Right cardiac atrium (tissue), 5 donors: ENCODE data around the gene CTXN1. TPM values are rescaled to one million over a fixed set of nuclear protein-coding genes. Genes with fewer than 3 reads are reported as not detected.
"Not testable (repeated sequence)": the region's sequence is repeated elsewhere in the genome, so short reads cannot be mapped to it uniquely, and the experiment has no call there.

ENCODE experiments used
- ATAC-seq, 2 donors: fragments of 200-7000 bp; cut with Tn5 transposase; one replicate each; pipeline versions ENCODE4 v1.8.0 to v1.9.1; 2020; ENCODE audit warnings: moderate library complexity in 2 of 2, mild to moderate bottlenecking in 1 of 2
- DNase-seq, 3 donors: peaks; one replicate each; pipeline ENCODE4 v3.0.0-alpha.2; 2020
- H3K27ac ChIP-seq: one replicate; pipeline ENCODE4 v1.5.1; 2013; ENCODE audit warnings: mild to moderate bottlenecking, low read length, control low read depth, moderate library complexity
- H3K27me3 ChIP-seq: one replicate; pipeline ENCODE4 v1.6.1; 2013; ENCODE audit not compliant: control insufficient read depth, insufficient read depth
- H3K4me1 ChIP-seq: one replicate; pipeline ENCODE4 v1.6.1; 2013; ENCODE audit warnings: low read length; ENCODE audit not compliant: control insufficient read depth, insufficient read depth
- H3K4me3 ChIP-seq: one replicate; pipeline ENCODE4 v1.5.1; 2013; ENCODE audit warnings: low read length, control low read depth
- H3K9me3 ChIP-seq: one replicate; pipeline ENCODE4 v1.6.1; 2013; ENCODE audit warnings: low read length; ENCODE audit not compliant: control insufficient read depth
- WGBS: extraction: QIAGEN DNeasy Blood & Tissue Kit; methylation state at CpG from one replicate; pipeline ENCODE4 v1.1.7; 2013; 5-methylcytosine and 5-hydroxymethylcytosine counted together
- intact Hi-C, 4 donors: fragments of 100-400 bp; cut with DNase I; formaldehyde crosslinking; loops; one replicate each; pipeline versions ENCODE4 v1.11.0 to v1.14.0; 2022 to 2023
- polyA plus RNA-seq: library from polyadenylated mRNA; stranded (reverse); fragments of 200-250 nt; gene quantifications from one replicate; pipeline ENCODE4 v1.2.3, GENCODE V29; 2013
- total RNA-seq, 4 donors: library from RNA; stranded (reverse); fragmentation: NEBNext Ultra II Directional; extraction: Animal tissue kit (Norgen Biotek cat#: 25700); gene quantifications; one replicate each; pipeline ENCODE4 v1.2.1, GENCODE V29; 2021
- donor health status: healthy with polysubstance abuse.
- donor health status: DM: no; HTN: yes; CAD: no.
- donor health status: DM: no; HTN: no; CAD: no.
- donor health status: DM: no; HTN: yes; CAD: no; lungs with severe emphysema.
- donor health status: DM: yes; HTN: yes; CAD: no.

CTXN1 gene
- total and polyA plus RNA-seq, 5 donors: 0.16 to 0.34 (median 0.24) TPM; not detected in 2

DNA sequence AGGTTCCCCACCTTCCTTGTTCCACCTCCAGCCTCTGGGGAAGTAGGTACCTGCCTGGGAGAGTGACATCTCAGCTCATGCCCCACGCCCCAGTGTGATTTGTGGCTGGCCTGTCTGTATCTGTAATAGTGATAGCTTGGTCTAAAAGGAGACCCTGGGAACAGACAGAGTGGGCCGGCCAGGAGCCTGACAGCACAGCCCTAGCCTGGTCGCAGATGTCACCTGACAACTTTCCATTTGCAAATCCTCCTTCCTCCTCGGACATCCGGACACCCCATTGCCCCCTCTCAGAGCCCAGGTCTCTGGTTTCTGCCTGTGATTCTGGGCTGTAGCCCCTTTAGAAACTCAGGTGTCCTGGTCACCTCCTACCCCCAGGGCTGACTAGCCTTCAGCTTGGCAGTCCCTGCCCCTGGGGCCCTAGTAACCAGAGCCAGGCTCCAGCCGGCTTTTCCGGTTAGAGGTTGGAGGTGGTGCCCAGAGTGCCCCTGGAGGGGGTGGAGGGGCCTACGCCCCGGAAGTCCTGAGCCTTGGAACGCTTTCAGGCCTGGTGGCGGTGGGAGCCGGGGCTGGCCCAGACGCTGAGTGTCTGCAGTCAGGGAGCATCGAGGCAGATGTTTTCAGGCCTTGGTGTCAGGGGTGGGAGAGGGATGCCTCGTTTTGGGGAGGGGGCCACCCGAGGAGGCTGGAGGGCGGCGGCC is 31.2 kb downstream of the CTXN1 start:
- DNase-seq (no peak), ATAC-seq (peak; percentile 32 to 41)
- intact Hi-C loops: no loop called here
- Histone ChIP-seq H3K27me3 (no peaks in the 10 kb centered on the region), H3K9me3 (no peaks in the 10 kb centered on the region), H3K4me3 (no peak overlapping the region), H3K4me1 (no peaks in the 10 kb centered on the region), H3K27ac (no peak overlapping the region)
- WGBS: 50% methylated on average over 18 of the region's 18 CpGs

DNA sequence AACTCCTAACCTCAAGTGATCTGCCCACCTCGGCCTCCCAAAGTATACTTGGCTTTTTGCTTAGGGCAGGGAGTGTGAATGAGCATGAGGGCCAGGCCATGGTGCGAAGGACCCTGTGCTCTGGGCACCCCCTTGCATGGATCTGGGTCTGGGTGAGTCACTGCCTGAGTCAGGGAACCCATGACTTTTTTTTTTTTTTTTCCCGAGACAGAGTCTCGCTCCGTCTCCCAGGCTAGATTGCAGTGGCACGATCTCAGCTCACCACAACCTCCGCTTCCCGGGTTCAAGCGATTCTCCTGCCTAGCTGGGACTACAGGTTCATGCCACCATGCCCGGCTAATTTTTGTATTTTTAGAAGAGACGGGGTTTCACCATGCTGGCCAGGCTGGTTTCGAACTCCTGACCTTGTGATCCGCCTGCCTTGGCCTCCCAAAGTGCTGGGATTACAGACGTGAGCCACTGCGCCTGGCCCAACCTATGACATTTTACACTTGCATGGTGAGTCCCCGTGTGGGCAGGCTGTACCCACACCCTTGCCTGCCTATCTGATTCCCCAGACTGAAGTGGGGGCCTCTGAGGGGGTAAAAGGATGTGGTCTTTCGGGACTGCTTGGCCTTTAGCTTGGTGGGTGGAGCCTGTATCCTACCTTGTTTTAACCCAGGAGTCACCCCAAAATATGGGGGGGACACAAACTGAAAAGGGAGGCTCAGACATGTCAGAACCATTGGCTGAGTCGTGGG is 32.4 kb downstream of the CTXN1 start:
- H3K9me3 ChIP-seq, H3K27ac ChIP-seq, H3K4me3 ChIP-seq, DNase-seq, intact Hi-C loops, H3K4me1 ChIP-seq, ATAC-seq, H3K27me3 ChIP-seq: not testable (repeated sequence)
- 78% methylated on average over 18 of the region's 18 CpGs for WGBS

DNA sequence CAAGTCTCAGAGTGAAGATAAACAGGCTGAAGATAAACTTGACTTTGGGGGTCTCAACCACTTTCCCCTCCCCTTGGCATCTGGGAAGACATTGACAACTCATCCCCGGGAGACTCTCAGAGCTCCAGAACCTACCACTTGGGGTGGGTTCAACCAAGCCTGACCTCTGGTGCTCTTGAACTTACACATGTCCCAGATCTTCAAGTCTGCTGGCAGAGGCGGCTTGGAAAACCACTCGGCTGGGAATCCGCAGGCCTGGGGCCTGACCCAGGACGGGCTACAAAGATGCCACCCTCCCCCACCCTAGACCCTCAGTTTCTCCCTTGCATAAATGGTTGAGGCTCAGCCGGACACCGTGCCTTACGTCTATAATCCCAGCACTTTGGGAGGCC is 37.1 kb downstream of the CTXN1 start:
- WGBS: 79% methylated on average over 8 of the region's 8 CpGs
- H3K4me3 ChIP-seq: peak overlapping the region; percentile 38
- H3K4me1 ChIP-seq: no peaks in the 10 kb centered on the region
- H3K27ac ChIP-seq: no peak overlapping the region
- H3K9me3 ChIP-seq: no peaks in the 10 kb centered on the region
- no peak for ATAC-seq
- intact Hi-C loops: no loop called here
- no peaks in the 10 kb centered on the region for H3K27me3 ChIP-seq
- no peak for DNase-seq

DNA sequence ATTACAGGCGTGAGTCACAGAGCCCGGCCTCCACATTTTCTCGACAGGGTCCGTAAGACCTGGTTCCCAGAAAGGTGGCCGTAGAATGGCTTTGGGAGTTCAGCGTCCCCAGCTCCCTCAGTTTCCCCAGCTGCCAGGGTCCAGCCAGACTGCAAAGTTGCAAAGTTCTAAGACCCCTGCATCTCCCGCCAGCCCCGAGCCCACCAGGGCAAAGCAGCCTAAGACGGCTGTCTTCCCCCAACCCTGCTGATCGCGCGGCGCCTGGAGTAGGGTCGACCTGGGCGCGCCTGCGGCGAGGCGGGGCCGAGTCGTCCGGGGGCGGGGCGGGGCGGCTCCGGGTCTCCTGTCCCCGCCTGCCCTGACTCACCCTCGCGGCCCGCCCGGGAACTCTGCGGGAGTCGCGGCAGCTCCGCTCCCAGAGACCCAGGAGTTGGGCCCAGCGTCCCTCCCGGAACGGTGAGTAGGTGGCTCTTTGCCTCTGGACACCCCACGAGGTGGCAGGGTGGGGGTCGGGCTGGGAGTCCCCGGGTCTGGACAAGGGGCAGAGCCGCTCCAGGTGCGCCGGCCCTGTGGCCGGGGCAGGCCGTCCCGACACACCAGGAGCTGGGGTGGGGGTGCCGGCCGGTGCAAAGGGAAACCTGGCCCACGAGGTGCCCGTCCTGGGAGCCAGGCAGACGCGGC is 37.6 kb downstream of the CTXN1 start, which contains the start of gene LRRC8E:
Gene LRRC8E (plus strand): TSS at position 366 of the 681 bp plus-strand sequence. CDS start 7,094 bp downstream, outside the sequence.
- ATAC-seq: peak; percentile 86 to 90
- Histone ChIP-seq H3K4me1 (no peaks in the 10 kb centered on the region), H3K27me3 (no peaks in the 10 kb centered on the region), H3K27ac (no peak within 1 kb of the TSS), H3K4me3 (peak within 1 kb of the TSS; percentile 38), H3K9me3 (no peaks in the 10 kb centered on the region)
- 10% methylated on average over 53 of the region's 53 CpGs for WGBS
- intact Hi-C loops: no loop called here
- peak in 2 of 3 donors; percentile 51 to 78 for DNase-seq

DNA sequence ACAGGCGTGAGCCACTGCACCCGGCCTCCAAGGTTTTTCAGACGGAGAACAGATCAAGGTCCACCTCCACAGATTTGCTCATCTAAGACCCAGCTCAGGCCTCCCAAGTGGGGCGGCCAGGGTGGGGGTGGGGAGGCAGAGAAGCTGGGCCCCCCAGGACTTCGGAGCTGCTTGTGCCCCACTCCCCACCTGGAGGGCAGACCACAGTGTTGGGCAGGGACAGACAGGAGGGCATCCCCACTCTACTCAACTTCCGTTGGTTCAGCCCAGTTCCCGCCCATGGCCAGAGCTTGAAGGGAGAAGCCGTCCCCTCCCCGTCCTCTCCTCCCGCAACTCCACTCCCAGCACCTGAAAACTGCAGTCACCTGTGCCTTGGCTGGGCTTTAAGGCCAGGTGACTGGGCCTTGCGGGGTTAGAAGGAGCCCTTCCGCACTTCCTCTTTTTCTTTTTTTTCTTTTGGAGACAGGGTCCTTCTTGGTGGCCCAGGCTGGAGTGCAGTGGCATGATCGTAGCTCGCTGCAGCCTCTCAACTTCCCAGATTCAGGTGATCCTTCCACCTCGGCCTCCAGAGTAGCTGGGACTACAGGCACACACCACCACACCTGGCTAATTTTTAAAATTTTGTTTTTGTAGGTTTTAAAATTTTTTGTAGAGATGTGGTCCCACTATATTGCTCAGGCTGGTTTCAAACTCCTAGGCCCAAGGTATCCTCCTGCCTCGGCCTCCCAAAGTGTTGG is 38.4 kb downstream of the CTXN1 start:
- Histone ChIP-seq H3K9me3 (no peaks in the 10 kb centered on the region), H3K27me3 (no peaks in the 10 kb centered on the region), H3K27ac (no peak overlapping the region), H3K4me3 (no peak overlapping the region), H3K4me1 (no peaks in the 10 kb centered on the region)
- no peak for DNase-seq
- intact Hi-C loops: no loop called here
- no peak for ATAC-seq
- WGBS: 83% methylated on average over 16 of the region's 16 CpGs

DNA sequence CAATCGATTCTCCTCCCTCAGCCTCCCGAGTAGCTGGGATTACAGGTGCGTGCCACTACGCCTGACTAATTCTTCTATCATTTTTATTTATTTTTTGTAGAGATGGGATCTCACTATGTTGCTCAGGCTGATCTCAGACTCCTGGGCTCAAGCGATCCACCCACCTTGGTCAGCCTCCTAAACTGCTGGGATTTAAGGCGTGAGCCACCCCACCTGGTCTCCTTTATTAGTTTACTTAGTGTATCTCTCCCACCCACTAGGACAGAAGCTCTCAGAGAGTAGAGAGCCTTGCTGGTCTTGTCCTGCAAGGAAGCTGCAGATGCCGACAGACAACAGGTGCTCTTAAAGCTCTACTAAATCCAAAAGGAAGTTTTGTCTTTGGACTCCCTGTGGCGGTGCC is 40.1 kb downstream of the CTXN1 start:
- Histone ChIP-seq H3K9me3 (no peaks in the 10 kb centered on the region), H3K27me3 (no peaks in the 10 kb centered on the region), H3K27ac (no peak overlapping the region), H3K4me1 (no peaks in the 10 kb centered on the region), H3K4me3 (no peak overlapping the region)
- DNase-seq: no peak
- intact Hi-C loops: no loop called here
- no peak for ATAC-seq
- WGBS: 89% methylated on average over 8 of the region's 8 CpGs

DNA sequence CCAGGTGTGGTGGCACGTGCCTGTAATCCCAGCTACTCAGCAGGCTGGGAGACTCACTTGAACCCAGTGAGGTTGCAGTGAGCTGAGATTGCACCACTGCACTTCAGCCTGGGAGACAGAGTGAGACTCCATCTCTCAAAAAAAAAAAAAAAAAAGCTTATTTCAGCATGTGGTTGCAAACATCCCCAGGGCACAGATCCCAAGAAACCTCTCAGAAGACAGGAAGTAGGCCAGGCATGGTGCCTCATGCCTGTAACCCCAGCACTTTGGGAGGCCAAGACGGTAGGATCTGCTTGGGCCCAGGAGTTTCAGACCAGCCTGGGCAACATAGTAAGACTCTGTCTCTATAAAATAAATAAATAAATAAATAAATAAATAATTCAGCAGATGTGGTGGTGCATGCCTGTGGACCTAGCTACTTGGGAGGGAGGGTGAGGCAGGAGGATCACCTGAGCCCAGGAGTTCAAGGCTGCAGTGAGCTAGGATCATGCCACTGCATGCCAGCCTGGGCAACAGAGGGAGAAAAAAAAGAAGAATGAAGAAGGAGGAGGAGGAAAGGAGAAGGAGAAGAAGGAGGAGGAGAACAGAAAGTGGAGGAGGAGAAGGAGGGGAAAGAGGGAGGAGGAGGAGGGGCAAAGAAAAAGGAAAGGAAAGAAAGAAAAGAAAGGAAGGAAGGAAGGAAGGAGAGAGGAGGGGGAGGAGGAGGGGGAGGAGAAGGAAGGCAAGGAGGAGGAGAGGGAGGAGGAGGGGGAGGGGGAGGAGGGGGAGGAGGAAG is 42.0 kb downstream of the CTXN1 start:
- Histone ChIP-seq H3K27ac (no peak overlapping the region), H3K9me3 (no peaks in the 10 kb centered on the region), H3K27me3 (no peaks in the 10 kb centered on the region), H3K4me3 (no peak overlapping the region), H3K4me1 (no peaks in the 10 kb centered on the region)
- 79% methylated on average over 2 of the region's 2 CpGs for WGBS
- intact Hi-C loops: no loop called here
- DNase-seq: no peak
- ATAC-seq: no peak

DNA sequence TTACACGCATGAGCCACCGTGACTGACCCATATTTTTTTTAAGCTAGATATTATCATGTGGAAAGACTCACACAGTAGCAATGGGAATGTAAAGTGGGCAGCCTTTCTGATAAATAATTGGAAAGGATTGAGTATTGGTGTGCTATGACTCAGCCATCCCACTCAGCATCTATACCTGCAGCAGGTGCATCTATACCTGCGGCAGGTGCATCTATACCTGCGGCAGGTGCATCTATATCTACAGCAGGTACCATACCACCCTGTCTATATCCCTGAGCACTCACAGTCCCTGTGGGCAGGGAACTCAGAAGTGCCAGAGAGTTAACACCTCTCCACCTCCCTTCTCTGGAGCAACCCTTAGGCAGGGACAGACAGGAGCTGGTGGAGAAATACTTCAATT is 42.8 kb downstream of the CTXN1 start:
- Histone ChIP-seq H3K9me3 (no peaks in the 10 kb centered on the region), H3K27ac (no peak overlapping the region), H3K4me1 (no peaks in the 10 kb centered on the region), H3K27me3 (no peaks in the 10 kb centered on the region), H3K4me3 (no peak overlapping the region)
- intact Hi-C loops: no loop called here
- WGBS: 76% methylated on average over 4 of the region's 4 CpGs
- ATAC-seq (no peak), DNase-seq (no peak)

DNA sequence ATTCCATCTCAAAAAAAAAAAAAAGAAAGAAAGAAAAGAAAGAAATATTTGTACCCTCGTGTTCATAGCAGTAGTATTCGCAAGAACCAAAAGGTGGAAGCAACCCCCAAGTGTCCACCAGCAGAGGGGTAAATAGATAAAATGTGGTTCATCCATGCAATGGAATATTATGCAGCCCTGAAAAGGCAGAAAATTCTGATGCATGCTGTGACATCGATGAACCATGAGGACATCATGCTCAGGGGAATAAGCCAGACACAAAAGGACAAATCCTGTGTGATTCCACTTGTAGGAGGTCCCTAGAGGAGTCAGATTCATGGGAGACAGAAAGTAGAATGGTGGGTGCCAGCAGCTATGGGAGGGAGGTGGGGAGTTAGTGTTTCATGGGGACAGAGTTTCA is 44.0 kb downstream of the CTXN1 start:
- 92% methylated on average over 3 of the region's 3 CpGs for WGBS
- intact Hi-C loops: no loop called here
- no peak for DNase-seq
- Histone ChIP-seq H3K4me3 (no peak overlapping the region), H3K9me3 (no peaks in the 10 kb centered on the region), H3K4me1 (no peaks in the 10 kb centered on the region), H3K27ac (no peak overlapping the region), H3K27me3 (no peaks in the 10 kb centered on the region)
- no peak for ATAC-seq

DNA sequence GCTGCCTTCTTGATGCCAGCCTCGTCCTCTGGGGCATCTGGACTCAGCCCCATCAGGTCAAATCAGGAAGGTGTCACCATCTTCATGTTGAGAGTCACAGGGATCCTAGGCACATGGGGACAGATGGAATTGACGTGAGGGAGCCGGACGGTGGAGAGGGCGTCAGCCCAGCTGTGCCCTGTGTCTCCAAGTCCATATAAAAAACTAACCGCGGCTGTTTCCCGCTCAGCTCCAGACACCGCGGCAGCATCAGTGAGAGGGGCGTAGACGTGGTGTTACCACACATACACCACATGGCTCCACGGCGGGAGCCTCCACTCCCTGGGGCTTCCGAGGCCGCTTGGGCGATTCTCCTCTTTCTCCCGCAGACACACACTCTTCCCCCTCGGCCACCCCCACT is 46.1 kb downstream of the CTXN1 start:
- Histone ChIP-seq H3K4me3 (no peak overlapping the region), H3K27me3 (no peaks in the 10 kb centered on the region), H3K27ac (no peak overlapping the region), H3K4me1 (no peaks in the 10 kb centered on the region), H3K9me3 (no peaks in the 10 kb centered on the region)
- intact Hi-C loops: no loop called here
- DNase-seq: no peak
- no peak for ATAC-seq
- 84% methylated on average over 19 of the region's 19 CpGs for WGBS
